ENCODE measurements around the gene SRGAP3.

DNA sequence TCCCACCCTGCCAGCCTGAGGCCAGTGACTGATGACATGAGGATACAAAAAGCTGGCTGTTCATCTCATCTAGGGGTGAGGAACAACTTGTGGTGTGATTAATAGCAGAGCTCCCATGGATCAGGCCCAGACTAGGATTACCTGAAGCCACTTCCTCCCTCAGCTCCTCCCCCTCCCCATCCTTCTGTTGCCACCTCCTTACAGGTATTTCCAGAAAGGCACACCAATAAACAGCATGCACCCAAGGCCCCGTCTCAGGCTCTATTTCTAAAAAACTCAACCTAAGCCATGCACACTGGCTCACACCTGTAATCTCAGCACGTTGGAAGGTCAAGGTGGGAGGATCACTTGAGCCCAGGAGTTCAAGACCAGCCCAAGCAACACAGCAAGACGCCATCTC, 54.1 kb downstream of the SRGAP3 start:
- no peak for TF ChIP-seq POLR2A (IDR thresholded peaks at IDR 0.05)
- TF ChIP-seq, protein P1, sequence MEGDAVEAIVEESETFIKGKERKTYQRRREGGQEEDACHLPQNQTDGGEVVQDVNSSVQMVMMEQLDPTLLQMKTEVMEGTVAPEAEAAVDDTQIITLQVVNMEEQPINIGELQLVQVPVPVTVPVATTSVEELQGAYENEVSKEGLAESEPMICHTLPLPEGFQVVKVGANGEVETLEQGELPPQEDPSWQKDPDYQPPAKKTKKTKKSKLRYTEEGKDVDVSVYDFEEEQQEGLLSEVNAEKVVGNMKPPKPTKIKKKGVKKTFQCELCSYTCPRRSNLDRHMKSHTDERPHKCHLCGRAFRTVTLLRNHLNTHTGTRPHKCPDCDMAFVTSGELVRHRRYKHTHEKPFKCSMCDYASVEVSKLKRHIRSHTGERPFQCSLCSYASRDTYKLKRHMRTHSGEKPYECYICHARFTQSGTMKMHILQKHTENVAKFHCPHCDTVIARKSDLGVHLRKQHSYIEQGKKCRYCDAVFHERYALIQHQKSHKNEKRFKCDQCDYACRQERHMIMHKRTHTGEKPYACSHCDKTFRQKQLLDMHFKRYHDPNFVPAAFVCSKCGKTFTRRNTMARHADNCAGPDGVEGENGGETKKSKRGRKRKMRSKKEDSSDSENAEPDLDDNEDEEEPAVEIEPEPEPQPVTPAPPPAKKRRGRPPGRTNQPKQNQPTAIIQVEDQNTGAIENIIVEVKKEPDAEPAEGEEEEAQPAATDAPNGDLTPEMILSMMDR (IDR thresholded peaks at IDR 0.05): no peak
